A549 (cell line): ENCODE measurements around the gene ECE1. TPM values are rescaled to one million over a fixed set of nuclear protein-coding genes. Genes with fewer than 3 reads are reported as not detected.

ENCODE experiments used
- ATAC-seq, 2 experiments: fragments of 200-7000 bp in 1 of 2; fragments of >200 bp in 1 of 2; cut with Nextera tagmentation in 1 of 2; cut with Tn5 transposase in 1 of 2; 3 replicates each; pipeline versions ENCODE4 v1.8.0 to v1.9.1; 2018 to 2020; ENCODE audit warnings: mild to moderate bottlenecking in 1 of 2, moderate library complexity in 1 of 2
- CTCF ChIA-PET: fragments of 300-600 bp; sonication (Branson Sonifier 250); formaldehyde crosslinking; extraction: SDS; loops from one replicate; lab custom pipeline; 2021; ENCODE audit warnings: antibody characterized with exemption, inconsistent platforms; lab: Yijun Ruan, JAX
- POLR2A ChIA-PET: fragments of 350-600 bp; formaldehyde crosslinking; extraction: SDS; loops from one replicate; lab custom pipeline; 2021; ENCODE audit warnings: antibody characterized with exemption, inconsistent platforms; lab: Yijun Ruan, JAX
- DNase-seq, 2 experiments: peaks; one replicate each; pipeline versions ENCODE4 v3.0.0 to v3.0.0-alpha.2; 2011 to 2016; ENCODE audit warnings: low read depth in 1 of 2, low spot score in 1 of 2
- FAIRE-seq: peaks from 2 replicates; lab custom pipeline; 2011; peaks lifted over from hg19 to GRCh38; lab: Jason Lieb, UNC
- H3K27ac ChIP-seq, 2 experiments: fragments of >200 bp; sonication (Bioruptor Twin); formaldehyde crosslinking; 3 replicates each; pipeline ENCODE4 v1.5.1; 2016 to 2017
- H3K4me1 ChIP-seq: fragments of >200 bp; sonication (Bioruptor Twin); formaldehyde crosslinking; 3 replicates; pipeline ENCODE4 v1.6.1; 2016
- H3K4me2 ChIP-seq: fragments of >200 bp; sonication (Bioruptor Twin); formaldehyde crosslinking; 3 replicates; pipeline ENCODE4 v1.6.1; 2016
- H3K4me3 ChIP-seq: fragments of >200 bp; sonication (Bioruptor Twin); formaldehyde crosslinking; 3 replicates; pipeline ENCODE4 v1.5.1; 2016
- H3K9me3 ChIP-seq: fragments of >200 bp; sonication (Bioruptor Twin); formaldehyde crosslinking; 3 replicates; pipeline ENCODE4 v1.6.1; 2016
- EHMT2 ChIP-seq: fragments of 200-600 bp; sonication (generic); IDR thresholded peaks from 2 replicates; pipeline ENCODE4 v1.6.1; 2016; ENCODE audit warnings: antibody characterized with exemption, low read depth, mild to moderate bottlenecking, moderate library complexity
- GATA3 ChIP-seq: IDR thresholded peaks from 2 replicates; pipeline ENCODE4 v1.6.1; 2012; ENCODE audit warnings: borderline replicate concordance
- HOXB5 ChIP-seq: fragments of 250-450 bp; sonication (Bioruptor Pico); IDR thresholded peaks from 2 replicates; pipeline ENCODE4 v1.5.0; 2020; ENCODE audit warnings: mild to moderate bottlenecking, moderate library complexity
- NPAS2 ChIP-seq: fragments of 250-450 bp; sonication (Bioruptor Pico); IDR thresholded peaks from 2 replicates; pipeline ENCODE4 v1.8.0; 2022; ENCODE audit warnings: mild to moderate bottlenecking, moderate library complexity, borderline replicate concordance
- POLR2A ChIP-seq: IDR thresholded peaks from 2 replicates; pipeline ENCODE4 v1.6.1; 2012; ENCODE audit warnings: mild to moderate bottlenecking, low read length
- RAD21 ChIP-seq, 2 experiments: fragments of >200 bp in 1 of 2; sonication (Bioruptor Twin) in 1 of 2; formaldehyde crosslinking in 1 of 2; IDR thresholded peaks in 1 of 2; conservative IDR thresholded peaks in 1 of 2; 2 replicates in 1 of 2; 3 replicates in 1 of 2; pipeline ENCODE4 v1.6.1; 2012 to 2018; ENCODE audit warnings: inconsistent platforms in 1 of 2
- RFX5 ChIP-seq: fragments of 450-650 bp; IDR thresholded peaks from 2 replicates; pipeline ENCODE4 v1.7.1; 2014; ENCODE audit warnings: antibody characterized with exemption, mild to moderate bottlenecking, moderate library complexity
- SMC3 ChIP-seq: fragments of >200 bp; sonication (Bioruptor Twin); formaldehyde crosslinking; IDR thresholded peaks from 3 replicates; pipeline ENCODE4 v1.6.1; 2018; ENCODE audit warnings: inconsistent platforms
- ZFP36 ChIP-seq: fragments of 450-650 bp; IDR thresholded peaks from 2 replicates; pipeline ENCODE4 v1.6.1; 2014; ENCODE audit warnings: borderline replicate concordance; ENCODE audit not compliant: partially characterized antibody
- WGBS: methylation state at CpG from one replicate; pipeline ENCODE4 v1.1.6; 2017; ENCODE audit errors: missing lambda C conversion rate; 5-methylcytosine and 5-hydroxymethylcytosine counted together
- polyA plus RNA-seq, 4 experiments: library from polyadenylated mRNA; depleted of rRNA in 3 of 4; stranded (reverse); fragments of >200 nt; fragmentation: RNase III in 1 of 4; extraction: RNeasy Plus Mini Kit Qiagen cat#74134 plus additional on column Dnase treatment in 1 of 4; gene quantifications; 2 replicates in 3 of 4; 3 replicates in 1 of 4; pipeline ENCODE4 v1.2.3, GENCODE V29; 2011 to 2017
- TF ChIP-seq, protein P1 (sequence below): fragments of >200 bp; sonication (Bioruptor Twin); formaldehyde crosslinking; IDR thresholded peaks from 2 replicates; pipeline ENCODE4 v1.6.1; 2016
- TF ChIP-seq, protein P2 (sequence below): fragments of 450-650 bp; IDR thresholded peaks from 2 replicates; pipeline ENCODE4 v1.6.1; 2014; ENCODE audit warnings: antibody characterized with exemption
- TF ChIP-seq, protein P3 (sequence below): fragments of 200-600 bp; sonication (generic); IDR thresholded peaks from 2 replicates; pipeline ENCODE4 v1.6.1; 2016; ENCODE audit warnings: antibody characterized with exemption, mild to moderate bottlenecking, moderate library complexity
- TF ChIP-seq, protein P4 (sequence below): IDR thresholded peaks from 2 replicates; pipeline ENCODE4 v1.6.1; 2012; ENCODE audit warnings: low read depth, borderline replicate concordance

Gene ECE1
- polyA plus RNA-seq, 2 of the 4 experiments (the other 2 are of a cell fraction) = 45.7 to 86.4 TPM

DNA sequence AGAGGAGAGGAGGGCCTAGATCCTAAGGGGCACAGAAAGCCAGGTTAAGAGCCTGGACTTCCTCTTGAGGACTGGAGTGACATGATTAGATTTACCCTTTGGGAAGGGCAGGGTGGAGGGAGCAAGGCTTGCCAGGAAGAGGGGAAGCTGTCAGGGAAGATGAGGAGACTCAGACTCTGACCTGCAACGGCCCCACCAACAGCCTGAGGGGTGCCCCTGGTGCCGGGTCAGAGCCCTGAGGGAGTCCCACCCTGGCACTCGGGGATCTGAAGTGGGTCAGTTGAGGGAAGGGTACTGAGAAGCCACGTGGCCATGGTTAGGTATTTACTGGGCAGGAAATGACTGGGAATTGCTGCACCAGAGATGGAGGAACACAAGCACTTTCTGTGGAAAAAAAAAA, 9.8 kb downstream of the ECE1 start:
- Histone ChIP-seq H3K9me3 (no peaks in the 10 kb centered on the region), H3K27ac (peak overlapping the region; percentile 50 to 66; a peak in 5 of 6 replicates), H3K4me1 (peaks cover 35% of the 10 kb centered on the region), H3K4me3 (no peak overlapping the region), H3K4me2 (no peak overlapping the region)
- ATAC-seq = no peak; a peak in 1 of 6 replicates
- TF ChIP-seq, protein P1, sequence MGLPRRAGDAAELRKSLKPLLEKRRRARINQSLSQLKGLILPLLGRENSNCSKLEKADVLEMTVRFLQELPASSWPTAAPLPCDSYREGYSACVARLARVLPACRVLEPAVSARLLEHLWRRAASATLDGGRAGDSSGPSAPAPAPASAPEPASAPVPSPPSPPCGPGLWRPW = no peak
- no peak for TF ChIP-seq NPAS2 (CRISPR knock-in tag)
- no peak for TF ChIP-seq GATA3
- DNase-seq = no peak
- FAIRE-seq = no peak
- ChIA-PET CTCF (interaction anchor here (0.6 to 4.7 kb wide), 7 partner anchors 9 to 90 kb away, joined by 3 to 21 read pairs (median 5); partner anchors contain the start of gene ECE1), POLR2A (interaction anchor here (1.0 kb wide), 1 partner anchor 18 kb away, joined by 3 read pairs; no protein-coding TSS in a partner anchor)
- 48% methylated on average over 4 of the region's 4 CpGs for WGBS

DNA sequence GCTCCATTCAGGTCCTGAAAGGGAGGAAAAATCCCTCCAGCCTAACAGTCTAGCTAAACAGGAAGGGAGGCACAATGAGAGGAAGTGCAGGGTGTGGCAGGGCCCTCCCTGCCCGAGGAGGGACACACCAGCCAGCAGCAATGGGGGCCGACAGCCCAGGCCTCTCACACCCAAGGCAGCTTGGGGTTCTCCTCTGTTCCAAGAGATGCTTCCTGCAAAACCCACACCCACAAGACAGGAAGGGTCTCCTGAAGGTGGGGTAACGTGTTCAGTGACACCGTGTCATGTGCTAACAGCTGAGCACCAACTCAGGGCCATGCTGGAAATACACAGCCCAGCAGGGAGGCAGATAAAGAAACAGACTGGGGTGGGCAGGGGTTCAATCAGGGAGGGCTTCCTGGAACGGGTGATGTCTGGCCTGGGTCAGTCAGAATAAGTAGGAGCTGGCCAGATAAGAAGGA, 10.2 kb downstream of the ECE1 start:
- no peak overlapping the region for H3K4me2 ChIP-seq
- DNase-seq (no peak), ATAC-seq (no peak), FAIRE-seq (no peak)
- peaks cover 38% of the 10 kb centered on the region for H3K4me1 ChIP-seq
- peak overlapping the region; percentile 50 to 66; a peak in 5 of 6 replicates for H3K27ac ChIP-seq
- TF ChIP-seq, protein P1 = no peak
- no peak for TF ChIP-seq HOXB5 (CRISPR knock-in tag)
- peak; percentile 30 for TF ChIP-seq ZFP36
- H3K4me3 ChIP-seq = no peak overlapping the region
- CTCF ChIA-PET = interaction anchor here (0.6 to 4.7 kb wide), 6 partner anchors 9 to 90 kb away, joined by 3 to 21 read pairs (median 6); partner anchors contain the start of gene ECE1
- no peaks in the 10 kb centered on the region for H3K9me3 ChIP-seq
- WGBS = 59% methylated on average over 4 of the region's 5 CpGs
- POLR2A ChIA-PET = interaction anchor here (1.0 kb wide), 1 partner anchor 18 kb away, joined by 3 read pairs; no protein-coding TSS in a partner anchor

DNA sequence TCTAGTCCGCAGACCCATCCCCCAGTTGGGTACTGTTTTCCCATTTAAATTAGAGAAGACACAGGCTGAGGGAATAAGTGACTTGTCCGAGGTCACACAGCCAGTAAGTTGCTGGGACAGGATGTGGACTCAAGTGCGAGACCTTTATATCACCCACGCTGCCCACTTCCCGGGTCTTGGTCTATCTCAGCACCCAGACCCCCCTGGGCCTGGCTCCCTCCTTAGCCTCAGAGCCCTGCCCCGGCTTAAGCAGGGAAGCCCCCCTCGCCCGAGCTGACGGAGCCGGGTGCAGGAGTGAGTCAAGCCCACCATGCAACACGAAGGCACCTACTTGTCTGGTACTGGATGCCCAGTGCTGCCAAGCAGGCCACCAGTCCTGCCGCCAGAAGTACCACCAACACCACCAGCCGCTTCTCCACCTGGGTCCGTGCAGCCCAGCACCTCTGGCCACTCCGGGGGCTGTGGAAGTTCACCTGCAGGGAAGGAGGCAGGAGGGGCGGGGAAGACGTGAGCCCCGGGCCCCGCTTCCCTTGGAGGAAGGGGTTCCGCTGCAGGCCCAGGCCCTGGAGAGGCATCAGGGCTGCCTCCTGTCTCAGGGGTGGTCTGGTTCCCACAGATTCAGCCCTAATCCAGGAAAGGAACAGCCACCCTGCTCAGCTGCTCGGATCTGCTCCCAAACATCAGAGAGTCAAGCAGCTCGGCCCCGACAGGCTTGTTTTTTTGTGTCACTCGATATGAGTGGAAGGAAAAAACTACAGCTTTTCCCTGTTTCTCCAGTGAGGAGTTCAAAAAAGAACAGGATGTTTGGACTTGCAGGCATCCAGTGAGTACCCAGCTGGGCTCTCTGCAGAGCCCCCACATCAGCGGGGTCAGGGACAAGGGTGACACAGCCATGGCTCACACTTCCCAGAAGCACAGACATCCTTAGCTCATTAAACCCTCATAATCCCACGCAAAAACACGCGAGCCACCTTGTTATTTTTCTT, 11.1 kb downstream of the ECE1 start:
- peaks cover 38% of the 10 kb centered on the region for H3K4me1 ChIP-seq
- no peak for FAIRE-seq
- H3K27ac ChIP-seq = peak overlapping the region; percentile 50 to 66; a peak in 3 of 6 replicates
- no peak overlapping the region for H3K4me3 ChIP-seq
- 96% methylated on average over 16 of the region's 28 CpGs for WGBS
- ChIA-PET CTCF (interaction anchor here (0.8 to 4.7 kb wide), 6 partner anchors 8 to 89 kb away, joined by 3 to 21 read pairs (median 6); partner anchors contain the start of gene ECE1), POLR2A (interaction anchor here (1.0 kb wide), 1 partner anchor 17 kb away, joined by 3 read pairs; no protein-coding TSS in a partner anchor)
- H3K4me2 ChIP-seq = no peak overlapping the region
- no peaks in the 10 kb centered on the region for H3K9me3 ChIP-seq
- TF ChIP-seq POLR2A (no peak), EHMT2 (no peak), RAD21 (conservative IDR thresholded peaks at IDR 0.05 in 1 of 2, IDR thresholded peaks at IDR 0.05 in 1 of 2) (no peak), NPAS2 (CRISPR knock-in tag) (no peak), RFX5 (no peak), SMC3 (no peak)
- TF ChIP-seq, protein P2, sequence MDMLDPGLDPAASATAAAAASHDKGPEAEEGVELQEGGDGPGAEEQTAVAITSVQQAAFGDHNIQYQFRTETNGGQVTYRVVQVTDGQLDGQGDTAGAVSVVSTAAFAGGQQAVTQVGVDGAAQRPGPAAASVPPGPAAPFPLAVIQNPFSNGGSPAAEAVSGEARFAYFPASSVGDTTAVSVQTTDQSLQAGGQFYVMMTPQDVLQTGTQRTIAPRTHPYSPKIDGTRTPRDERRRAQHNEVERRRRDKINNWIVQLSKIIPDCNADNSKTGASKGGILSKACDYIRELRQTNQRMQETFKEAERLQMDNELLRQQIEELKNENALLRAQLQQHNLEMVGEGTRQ = no peak
- TF ChIP-seq, protein P3, sequence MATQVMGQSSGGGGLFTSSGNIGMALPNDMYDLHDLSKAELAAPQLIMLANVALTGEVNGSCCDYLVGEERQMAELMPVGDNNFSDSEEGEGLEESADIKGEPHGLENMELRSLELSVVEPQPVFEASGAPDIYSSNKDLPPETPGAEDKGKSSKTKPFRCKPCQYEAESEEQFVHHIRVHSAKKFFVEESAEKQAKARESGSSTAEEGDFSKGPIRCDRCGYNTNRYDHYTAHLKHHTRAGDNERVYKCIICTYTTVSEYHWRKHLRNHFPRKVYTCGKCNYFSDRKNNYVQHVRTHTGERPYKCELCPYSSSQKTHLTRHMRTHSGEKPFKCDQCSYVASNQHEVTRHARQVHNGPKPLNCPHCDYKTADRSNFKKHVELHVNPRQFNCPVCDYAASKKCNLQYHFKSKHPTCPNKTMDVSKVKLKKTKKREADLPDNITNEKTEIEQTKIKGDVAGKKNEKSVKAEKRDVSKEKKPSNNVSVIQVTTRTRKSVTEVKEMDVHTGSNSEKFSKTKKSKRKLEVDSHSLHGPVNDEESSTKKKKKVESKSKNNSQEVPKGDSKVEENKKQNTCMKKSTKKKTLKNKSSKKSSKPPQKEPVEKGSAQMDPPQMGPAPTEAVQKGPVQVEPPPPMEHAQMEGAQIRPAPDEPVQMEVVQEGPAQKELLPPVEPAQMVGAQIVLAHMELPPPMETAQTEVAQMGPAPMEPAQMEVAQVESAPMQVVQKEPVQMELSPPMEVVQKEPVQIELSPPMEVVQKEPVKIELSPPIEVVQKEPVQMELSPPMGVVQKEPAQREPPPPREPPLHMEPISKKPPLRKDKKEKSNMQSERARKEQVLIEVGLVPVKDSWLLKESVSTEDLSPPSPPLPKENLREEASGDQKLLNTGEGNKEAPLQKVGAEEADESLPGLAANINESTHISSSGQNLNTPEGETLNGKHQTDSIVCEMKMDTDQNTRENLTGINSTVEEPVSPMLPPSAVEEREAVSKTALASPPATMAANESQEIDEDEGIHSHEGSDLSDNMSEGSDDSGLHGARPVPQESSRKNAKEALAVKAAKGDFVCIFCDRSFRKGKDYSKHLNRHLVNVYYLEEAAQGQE = no peak
- TF ChIP-seq, protein P4, sequence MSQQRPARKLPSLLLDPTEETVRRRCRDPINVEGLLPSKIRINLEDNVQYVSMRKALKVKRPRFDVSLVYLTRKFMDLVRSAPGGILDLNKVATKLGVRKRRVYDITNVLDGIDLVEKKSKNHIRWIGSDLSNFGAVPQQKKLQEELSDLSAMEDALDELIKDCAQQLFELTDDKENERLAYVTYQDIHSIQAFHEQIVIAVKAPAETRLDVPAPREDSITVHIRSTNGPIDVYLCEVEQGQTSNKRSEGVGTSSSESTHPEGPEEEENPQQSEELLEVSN = no peak
- DNase-seq = no peak
- ATAC-seq = no peak
